ENCODE data around the gene ARHGAP21.
"Not testable (repeated sequence)": the region's sequence is repeated elsewhere in the genome, so short reads cannot be mapped to it uniquely, and the experiment has no call there.

ARHGAP21 gene

DNA sequence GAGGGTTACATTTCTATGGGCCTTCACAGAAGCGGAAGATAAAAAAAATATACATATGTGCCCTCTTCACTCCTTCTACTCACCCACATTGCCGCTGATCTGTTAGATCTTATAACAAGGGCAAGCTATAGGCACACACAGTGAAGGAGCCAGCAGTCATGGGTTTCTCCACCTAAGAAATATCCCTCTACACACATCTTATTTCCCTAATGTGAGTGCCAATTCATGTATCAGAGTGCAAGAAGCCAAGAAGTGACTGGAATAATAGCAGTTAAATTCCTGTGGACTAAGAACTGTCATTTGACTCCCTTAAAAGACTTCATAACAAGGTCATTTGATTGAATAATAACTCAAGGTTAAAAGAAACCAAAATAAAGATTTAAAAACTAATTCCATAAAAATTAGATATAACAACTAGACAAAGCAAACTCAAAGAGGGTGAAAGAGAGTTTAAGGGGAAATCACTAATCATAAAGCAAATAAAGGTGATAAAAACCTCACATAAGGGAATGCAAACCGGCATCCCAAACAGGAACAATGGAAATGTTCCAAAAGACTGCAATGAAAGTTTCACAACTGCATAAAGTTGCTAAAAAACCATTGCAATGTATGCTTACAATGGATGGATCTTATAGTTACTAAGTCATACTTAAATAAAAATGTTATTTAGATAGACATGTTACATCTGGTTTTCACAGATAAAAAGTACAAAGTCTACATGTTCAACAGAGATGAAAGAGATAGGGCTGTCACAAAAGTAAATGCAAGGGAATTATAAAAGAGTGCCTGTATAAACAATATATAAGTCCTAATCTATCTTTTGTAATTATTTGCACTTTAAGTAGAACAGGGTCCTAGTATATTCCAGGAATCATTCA, 42.8 kb downstream of the ARHGAP21 start:
- no peak for DNase-seq

DNA sequence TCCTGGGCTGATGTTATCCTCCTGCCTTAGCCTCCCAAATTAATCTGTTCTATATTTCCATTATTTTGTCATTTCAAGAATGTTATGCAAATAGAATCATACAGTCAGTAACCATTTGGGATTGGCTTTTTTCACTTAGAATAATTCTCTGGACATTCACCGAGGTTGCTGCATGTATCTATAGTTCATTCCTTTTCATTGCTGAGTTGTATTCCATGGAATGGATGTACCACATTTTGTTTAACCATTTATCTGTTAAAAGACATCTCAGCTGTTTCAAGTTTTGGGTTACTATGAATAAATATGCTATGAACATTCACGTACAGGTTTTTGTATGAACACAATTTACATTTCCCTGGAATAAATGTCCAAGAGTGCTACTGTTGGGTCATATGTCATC, 44.9 kb downstream of the ARHGAP21 start:
- DNase-seq, result no peak

DNA sequence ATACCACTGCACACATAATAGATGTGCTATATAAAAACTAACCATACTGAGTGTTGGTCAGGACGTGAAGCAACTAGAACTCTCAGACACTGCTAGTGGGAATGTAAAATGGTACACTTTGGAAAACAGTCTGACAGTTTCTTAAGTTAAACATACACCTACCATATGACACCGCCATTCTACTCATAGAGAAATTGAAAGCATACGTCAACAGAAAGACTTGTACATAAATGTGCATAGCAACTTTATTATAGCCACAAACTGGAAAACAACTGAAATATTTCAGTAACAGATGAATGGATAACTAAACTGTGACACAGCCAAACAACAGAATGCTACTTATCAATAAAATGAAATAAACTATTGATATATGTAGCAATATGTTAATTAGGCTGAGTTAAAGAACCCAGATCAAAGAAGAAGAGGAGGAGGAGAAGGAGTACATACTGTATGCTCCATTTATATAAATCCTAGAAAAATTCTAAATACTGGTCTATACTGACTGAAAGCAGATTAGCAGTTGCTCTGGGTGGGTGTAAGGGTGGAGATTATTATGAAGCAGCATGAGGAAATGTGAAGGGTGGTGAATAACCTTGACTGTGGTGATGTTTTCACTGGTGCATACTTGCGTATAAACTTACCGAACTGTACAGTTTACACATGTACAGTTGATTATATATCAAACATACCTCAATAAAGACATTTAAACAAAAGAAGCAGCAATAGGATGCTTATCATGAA, 48.6 kb downstream of the ARHGAP21 start:
- no peak for DNase-seq

GRCh38 chr10:24670964-24671670, 52.6 kb downstream of the ARHGAP21 start:
- DNase-seq, result no peak

DNA sequence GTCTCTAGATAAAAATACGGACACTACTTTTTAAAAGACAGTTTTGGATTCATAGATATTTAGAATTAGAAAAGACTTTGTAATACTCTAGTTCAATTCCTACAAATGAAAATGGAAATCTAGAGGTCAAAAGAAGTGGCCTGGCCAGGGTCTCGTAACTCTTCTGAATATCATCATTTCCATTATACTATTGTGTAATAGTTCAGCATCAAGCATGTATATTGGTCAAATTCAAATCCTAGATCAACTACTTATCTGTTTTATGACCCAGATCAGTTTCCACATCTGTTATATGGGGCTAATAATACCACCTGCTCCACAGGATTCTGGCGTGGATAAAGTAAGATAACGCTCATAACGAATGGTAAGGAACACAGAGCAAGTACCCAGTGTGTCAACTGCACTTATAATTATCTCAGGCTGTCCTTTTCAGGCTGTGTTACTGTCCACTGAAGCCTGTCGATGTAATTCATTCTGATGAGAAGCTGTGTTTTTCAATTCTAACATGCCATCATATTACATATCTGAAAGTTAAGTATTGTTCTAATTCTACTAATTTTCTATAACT, 54.3 kb downstream of the ARHGAP21 start:
- no peak for DNase-seq

GRCh38 chr10:24668247-24668646, 55.4 kb downstream of the ARHGAP21 start:
- no peak for DNase-seq

GRCh38 chr10:24664991-24665390, 58.7 kb downstream of the ARHGAP21 start:
- DNase-seq, result no peak

DNA sequence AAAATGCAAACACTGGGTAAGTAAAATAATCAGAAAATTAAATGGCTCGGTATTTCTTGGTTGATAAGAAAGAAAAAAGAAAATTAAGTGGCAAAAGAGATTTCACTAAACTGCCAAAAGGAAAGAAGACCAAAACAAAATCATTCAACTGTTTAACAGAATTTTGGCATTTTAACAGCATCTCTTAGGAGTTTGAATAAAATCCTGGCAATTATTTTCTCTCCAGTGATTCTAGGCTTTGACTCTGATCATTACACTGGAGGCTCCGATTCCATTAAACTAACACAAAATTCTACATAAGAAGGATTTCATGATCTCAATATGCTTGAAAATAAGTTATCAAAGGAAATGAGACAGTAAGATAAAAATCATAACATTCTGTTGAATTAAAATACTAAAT, 62.3 kb downstream of the ARHGAP21 start:
- no peak for DNase-seq

DNA sequence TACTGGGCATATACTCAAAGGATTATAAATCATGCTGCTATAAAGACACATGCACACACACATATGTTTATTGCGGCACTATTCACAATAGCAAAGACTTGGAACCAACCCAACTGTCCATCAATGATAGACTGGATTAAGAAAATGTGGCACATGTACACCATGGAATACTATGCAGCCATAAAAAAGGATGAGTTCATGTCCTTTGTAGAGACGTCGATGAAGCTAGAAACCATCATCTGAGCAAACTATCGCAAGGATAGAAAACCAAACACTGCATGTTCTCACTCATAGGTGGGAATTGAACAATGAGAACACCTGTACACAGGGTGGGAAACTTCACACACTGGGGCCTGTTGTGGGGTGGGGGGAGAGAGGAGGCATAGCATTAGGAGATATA, 65.4 kb downstream of the ARHGAP21 start:
- not testable (repeated sequence) for DNase-seq

DNA sequence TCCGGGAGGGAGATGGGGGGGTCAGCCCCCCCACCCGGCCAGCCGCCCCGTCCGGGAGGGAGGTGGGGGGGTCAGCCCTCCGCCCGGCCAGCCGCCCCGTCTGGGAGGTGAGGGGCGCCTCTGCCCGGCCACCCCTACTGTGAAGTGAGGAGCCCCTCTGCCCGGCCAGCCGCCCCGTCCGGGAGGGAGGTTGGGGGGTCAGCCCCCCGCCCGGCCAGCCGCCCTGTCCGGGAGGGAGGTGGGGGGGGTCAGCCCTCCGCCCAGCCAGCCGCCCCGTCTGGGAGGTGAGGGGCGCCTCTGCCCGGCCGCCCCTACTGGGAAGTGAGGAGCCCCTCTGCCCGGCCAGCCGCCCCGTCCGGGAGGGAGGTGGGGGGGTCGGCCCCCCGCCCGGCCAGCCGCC, 67.4 kb downstream of the ARHGAP21 start:
- DNase-seq, result not testable (repeated sequence)

DNA sequence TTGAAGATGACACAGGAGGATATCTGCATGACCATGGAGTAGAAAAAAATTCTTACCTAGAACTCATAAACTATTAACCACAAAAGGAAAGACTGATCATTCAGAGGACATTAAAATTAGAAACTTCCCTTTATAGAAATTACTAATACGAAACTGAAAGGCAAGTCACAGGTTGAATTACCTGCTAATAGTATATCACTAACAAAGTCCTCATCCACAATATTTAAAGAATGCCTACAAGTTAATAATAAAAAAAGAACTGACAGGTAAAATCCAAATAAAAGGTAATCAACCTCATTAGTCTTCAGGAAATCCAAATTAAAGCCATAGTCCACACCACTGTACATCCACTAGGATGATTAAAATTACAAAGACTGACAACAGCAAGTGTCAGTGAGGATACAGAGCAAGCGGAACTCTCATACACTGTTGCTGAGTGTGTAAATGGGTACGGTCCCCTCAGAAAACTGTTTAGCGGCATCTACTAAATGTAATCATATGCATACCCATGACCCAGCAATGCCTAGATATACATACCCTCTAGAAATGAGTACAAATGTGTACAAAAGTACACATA, 71.2 kb downstream of the ARHGAP21 start:
- DNase-seq, result no peak

- DNase-seq, result no peak
Observed at GRCh38 chr10:24651923-24652322, 71.8 kb downstream of the ARHGAP21 start.

DNA sequence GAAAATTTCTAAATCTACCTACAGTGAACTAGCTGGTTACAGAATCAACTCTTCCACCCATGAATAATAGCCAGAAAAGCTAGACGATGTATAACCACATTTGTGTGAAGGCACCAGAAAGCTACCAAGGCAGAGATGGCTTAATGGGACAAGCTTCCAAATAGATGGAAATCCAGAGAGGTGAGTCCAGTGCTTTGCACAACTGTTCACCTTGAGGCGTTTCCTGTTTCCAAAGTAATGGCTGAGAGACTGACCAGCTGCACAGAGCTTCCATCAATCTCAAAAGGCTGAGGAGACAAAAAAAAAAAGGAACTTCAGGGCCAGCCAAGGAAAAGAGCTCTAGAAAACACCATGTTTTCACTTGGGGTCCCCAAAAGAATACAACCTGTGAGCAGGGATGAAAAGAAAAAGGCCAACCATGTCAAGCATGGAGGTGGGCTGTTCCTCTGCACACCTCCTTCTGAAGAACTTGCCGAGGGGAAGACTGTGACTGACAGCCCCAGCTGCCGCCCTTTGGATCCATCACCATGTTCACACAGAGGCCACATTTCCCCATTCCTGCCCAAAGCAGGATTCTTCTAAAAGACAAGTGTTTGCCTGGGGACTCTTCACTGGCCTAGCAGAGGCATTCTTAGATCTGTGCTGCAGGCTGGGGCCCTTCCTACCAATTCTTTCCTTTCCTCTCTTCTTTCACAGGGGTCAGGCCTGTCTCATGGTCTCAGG, 72.9 kb downstream of the ARHGAP21 start:
- no peak for DNase-seq

- no peak for DNase-seq
Observed at GRCh38 chr10:24645784-24646183, 77.9 kb downstream of the ARHGAP21 start.

DNA sequence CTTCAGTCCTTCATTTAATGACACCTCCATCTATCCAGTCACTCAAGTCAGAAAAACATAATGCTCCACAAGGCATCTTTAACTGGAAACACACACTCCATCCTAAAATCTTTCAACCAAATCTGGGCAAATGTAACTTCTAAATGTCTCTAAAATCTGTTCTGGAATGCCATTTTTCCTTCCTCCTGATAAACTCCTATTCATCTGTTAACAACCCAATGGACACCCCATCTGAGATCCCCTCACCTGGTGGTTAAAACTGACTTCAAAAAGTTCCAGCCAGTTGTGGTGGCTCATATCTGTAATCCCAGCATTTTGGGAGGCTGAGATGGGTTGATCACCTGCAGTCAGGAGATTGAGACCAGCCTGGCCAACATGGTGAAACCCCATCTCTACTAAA, 78.7 kb downstream of the ARHGAP21 start:
- DNase-seq, result no peak

DNA sequence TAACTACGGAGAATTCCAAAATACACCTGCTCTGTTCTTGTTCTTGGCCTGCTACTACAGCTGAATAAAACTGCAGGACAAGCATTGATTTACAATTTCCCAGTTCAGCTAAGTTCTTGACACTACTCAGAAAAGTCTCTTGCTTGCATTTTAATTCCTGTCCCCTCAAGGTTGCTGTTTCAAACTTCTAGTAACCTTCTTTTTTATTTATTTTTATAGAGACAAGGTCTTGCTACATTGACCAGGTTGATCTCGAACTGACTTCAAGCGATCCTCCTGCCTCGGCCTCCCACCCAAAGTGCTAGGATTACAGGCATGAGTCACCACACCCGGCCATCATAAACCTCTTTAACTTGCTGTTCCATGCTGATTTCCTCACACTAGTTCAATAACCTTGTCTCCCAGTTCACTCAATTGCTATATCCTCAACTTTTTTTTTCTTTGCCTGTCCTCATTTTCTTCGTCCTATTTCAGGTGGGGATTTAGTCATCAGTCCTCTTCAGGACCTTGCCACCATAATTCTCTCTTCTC, 79.9 kb downstream of the ARHGAP21 start:
- no peak for DNase-seq

- peak; percentile 49 for DNase-seq
Observed at GRCh38 chr10:24642921-24643678, 80.6 kb downstream of the ARHGAP21 start.

DNA sequence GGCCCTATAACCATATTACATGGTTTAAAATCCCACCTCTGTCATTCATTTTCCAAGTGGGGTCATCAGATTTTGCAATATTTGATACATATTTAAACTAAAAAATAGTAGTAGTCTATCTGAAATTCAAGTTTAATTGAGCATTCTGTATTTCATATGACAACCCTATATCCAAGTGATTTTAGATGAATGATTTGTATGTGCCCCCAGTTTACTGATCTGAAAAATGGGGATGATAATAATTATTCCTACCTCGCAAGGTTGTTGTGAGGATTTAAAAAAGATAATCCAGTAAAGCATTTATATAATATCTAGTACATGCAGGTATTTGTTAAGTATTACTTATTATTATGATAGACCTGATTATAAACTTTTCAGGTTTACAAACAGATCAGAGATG, 84.6 kb downstream of the ARHGAP21 start:
- no peak for DNase-seq

DNA sequence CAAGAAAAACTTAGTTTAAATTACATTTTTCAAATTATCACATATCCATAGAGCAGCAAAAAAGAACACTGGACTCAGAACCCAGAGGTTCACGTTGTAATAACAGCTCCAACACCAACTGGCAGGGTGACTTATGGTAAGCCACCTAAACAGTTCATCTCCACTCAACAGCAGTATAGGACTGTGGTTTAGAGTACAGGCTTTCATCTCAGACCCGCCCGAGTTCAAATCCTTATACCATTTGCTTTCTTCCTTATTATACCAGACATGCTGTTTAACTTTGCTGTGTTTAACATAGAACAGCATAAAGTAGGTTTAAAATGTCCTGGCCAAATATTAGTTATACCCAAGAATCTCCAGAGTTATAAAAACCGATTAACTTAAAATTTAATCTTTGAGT, 97.9 kb downstream of the ARHGAP21 start:
- DNase-seq, result no peak

- no peak for DNase-seq
Observed at GRCh38 chr10:24623383-24623782, 100.3 kb downstream of the ARHGAP21 start.

DNA sequence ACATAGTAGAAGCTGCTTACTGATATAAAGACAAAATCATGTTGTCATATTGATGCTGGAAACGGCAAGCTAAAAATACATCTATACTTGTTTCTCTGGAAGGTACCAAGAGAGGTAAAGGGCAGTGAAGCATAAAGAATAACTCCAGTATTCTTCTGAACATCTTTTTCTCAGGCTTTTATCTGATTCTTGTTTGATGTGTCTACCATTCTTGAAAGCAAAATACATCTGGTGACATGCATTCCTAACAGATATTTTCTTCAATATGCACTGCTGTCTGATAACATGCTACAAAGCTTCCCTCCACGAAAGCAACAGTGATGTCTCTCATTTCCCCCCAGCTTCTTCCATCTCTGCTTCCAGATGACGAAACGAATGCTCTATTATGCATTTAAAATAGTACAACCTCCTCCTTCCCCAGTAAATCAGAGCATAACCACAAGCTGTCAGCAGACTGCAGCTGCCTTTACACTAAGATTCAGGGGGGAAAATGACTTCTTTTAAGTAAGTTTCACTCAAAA, 100.8 kb downstream of the ARHGAP21 start:
- DNase-seq, result no peak

All from DMS153 (cell line).